Measurements from ENCODE around the gene STMP1.
"Not testable (repeated sequence)": the region's sequence is repeated elsewhere in the genome, so short reads cannot be mapped to it uniquely, and the experiment has no call there.

Gene STMP1

DNA sequence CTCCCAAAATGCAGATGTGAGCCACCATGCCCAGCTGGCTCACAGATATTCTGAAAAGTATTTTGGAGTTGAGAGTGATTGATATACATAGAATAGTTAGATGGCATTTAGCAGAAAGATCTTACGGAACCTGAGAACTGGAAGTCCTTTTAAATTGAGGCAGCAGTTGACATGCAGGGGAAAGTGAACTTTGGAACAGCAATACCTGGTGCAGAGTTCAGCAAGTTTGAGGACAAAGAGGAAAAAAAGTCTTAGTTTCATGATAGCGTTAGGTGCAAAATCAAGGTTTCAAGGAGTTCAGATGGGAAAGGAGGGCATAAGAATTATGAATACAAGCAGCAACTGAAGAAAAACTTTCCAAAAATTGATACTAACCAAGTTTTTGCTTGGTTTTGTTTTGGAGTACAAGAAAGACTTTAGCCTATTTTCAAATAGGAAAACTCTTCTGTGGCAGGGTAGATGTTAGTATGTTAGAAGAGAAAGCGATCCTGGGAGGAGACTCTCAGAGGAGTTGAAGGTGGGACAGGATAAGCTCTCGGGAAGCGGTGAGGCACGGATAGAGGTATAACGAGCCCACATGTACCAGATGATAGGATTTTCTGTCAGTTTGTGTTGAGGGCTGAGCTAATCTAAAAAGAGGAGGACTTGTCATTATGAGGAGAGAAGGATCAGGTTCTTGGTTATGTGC is 28.0 kb upstream of the STMP1 start:
- no peak overlapping the region for H3K4me3 ChIP-seq (ENCODE audit: low read depth, low read length)
- TF ChIP-seq, protein P1, sequence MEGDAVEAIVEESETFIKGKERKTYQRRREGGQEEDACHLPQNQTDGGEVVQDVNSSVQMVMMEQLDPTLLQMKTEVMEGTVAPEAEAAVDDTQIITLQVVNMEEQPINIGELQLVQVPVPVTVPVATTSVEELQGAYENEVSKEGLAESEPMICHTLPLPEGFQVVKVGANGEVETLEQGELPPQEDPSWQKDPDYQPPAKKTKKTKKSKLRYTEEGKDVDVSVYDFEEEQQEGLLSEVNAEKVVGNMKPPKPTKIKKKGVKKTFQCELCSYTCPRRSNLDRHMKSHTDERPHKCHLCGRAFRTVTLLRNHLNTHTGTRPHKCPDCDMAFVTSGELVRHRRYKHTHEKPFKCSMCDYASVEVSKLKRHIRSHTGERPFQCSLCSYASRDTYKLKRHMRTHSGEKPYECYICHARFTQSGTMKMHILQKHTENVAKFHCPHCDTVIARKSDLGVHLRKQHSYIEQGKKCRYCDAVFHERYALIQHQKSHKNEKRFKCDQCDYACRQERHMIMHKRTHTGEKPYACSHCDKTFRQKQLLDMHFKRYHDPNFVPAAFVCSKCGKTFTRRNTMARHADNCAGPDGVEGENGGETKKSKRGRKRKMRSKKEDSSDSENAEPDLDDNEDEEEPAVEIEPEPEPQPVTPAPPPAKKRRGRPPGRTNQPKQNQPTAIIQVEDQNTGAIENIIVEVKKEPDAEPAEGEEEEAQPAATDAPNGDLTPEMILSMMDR (IDR thresholded peaks at IDR 0.05; ENCODE audit: low read depth, low read length): no peak
- no peak for DNase-seq (ENCODE audit: low read depth, low spot score)
- in situ Hi-C loops (cut with HindIII; ENCODE audit: low sequenced_read_pairs): no loop called here

DNA sequence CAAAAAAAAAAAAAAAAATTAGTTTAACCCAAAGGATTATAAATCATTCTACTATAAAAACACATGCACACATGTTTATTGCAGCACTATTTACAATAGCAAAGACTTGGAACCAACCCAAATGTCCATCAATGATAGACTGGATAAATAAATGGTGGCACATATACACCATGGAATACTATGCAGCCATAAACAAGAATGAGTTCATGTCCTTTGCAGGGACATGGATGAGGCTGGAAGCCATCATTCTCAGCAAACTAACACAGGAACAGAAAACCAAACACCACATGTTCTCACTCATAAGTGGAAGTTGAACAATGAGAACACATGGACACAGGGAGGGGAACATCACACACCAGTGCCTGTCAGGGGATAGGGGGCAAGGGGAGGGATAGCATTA is 22.6 kb upstream of the STMP1 start:
- DNase-seq (ENCODE audit: low read depth, low spot score); in situ Hi-C loops (cut with HindIII; ENCODE audit: low sequenced_read_pairs); H3K4me3 ChIP-seq (ENCODE audit: low read depth, low read length): not testable (repeated sequence)

GRCh38 chr7:135644154-135644553 is 18.2 kb upstream of the STMP1 start:
- H3K4me3 ChIP-seq (ENCODE audit: low read depth, low read length): no peak overlapping the region
- no peak for DNase-seq (ENCODE audit: low read depth, low spot score)
- TF ChIP-seq, protein P1 (IDR thresholded peaks at IDR 0.05; ENCODE audit: low read depth, low read length): no peak
- in situ Hi-C loops (cut with HindIII; ENCODE audit: low sequenced_read_pairs): no loop called here

DNA sequence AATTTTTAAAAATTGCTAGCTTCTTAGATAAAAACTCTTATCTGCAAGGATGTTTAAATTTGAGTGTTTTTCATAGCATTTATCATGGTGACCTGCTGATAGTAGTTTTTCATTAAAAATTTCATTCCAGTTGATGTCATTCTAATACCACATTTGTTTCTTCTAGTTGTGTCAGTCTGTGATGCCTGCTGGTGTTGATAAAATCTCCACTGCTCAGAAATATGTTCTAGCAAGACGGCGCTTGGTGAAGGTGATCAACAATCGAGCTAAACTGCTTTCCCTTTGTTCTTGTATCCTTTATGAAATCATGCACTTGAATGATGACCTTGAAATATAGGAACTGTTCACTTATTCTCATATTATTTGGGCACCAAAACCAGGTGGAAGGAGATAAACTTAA is 17.6 kb upstream of the STMP1 start:
- in situ Hi-C loops (cut with HindIII; ENCODE audit: low sequenced_read_pairs): no loop called here
- TF ChIP-seq, protein P1 (IDR thresholded peaks at IDR 0.05; ENCODE audit: low read depth, low read length): no peak
- H3K4me3 ChIP-seq (ENCODE audit: low read depth, low read length): no peak overlapping the region
- DNase-seq (ENCODE audit: low read depth, low spot score): no peak

DNA sequence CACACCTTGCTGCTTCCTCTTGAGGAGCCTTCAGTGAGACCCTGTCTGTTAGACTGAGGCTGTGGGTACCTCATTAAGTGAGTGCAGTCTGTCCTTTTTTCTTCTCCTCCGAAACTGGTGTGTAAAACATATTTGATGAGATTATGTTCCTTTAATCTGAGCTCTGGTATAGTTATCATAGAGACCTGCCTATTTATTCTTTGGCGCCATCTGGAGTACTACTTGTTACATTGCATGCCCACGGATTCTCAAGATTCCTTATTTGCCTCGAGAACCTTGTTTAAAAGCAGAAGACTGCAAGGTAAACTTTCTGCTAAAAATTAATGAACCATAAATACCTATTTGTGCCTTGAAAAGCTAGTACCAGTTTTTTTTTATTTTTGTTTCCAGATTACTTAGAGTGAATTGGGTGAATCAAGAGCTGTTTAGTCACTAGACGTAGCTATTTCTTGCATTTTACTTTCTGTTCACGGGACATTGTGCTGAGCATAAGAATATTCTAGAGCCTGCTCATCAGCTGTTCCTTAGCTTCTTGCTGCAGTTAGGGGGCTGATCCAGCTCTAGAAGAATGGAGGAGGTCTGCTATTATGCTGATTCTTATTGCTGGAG is 16.9 kb upstream of the STMP1 start:
- H3K4me3 ChIP-seq (ENCODE audit: low read depth, low read length): no peak overlapping the region
- in situ Hi-C loops (cut with HindIII; ENCODE audit: low sequenced_read_pairs): no loop called here
- TF ChIP-seq, protein P1 (IDR thresholded peaks at IDR 0.05; ENCODE audit: low read depth, low read length): peak; percentile 77
- peak; percentile 59 for DNase-seq (ENCODE audit: low read depth, low spot score)

DNA sequence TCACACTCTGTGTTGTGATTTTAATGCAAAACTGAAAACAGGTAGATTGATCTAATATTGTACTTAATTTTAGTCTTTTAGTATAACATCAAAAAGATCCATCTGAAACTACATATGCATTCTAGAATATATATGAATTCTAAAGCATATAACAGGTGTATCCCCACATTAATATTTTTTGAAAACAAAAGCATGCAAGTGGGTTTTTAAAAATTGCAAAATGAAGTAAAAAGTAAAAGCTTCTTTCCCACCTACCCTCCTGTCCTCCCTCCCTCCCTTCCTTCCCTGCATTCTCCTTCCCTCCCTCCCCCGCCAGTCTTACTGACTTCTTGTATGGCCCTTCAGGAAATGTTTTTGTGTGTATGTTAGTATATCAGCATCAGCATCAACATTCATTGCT is 14.6 kb upstream of the STMP1 start:
- no peak for DNase-seq (ENCODE audit: low read depth, low spot score)
- TF ChIP-seq, protein P1 (IDR thresholded peaks at IDR 0.05; ENCODE audit: low read depth, low read length): no peak
- H3K4me3 ChIP-seq (ENCODE audit: low read depth, low read length): no peak overlapping the region

DNA sequence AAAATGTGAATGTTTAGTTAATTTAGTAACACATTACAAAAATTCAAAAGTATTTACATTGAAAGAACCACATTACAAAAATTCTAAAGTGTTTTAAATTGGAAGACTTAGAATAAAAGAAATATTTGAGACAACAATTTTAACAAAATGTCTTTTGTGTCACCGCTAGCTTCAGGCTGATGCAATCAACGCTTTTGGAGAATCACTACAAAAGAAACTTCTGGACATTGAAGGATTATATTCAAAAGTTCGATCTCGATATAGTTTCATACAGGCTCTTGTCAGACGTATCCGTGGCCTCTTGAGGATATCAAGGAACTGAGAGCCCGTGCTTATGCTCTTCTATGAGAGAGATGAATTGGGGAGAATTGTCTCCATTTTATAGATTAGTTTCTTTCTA is 14.1 kb upstream of the STMP1 start:
- DNase-seq (ENCODE audit: low read depth, low spot score): no peak
- TF ChIP-seq, protein P1 (IDR thresholded peaks at IDR 0.05; ENCODE audit: low read depth, low read length): no peak
- in situ Hi-C loops (cut with HindIII; ENCODE audit: low sequenced_read_pairs): no loop called here
- H3K4me3 ChIP-seq (ENCODE audit: low read depth, low read length): no peak overlapping the region

More for the DNA sequence above, 14.6 kb upstream of the STMP1 start:
- in situ Hi-C loops (cut with HindIII; ENCODE audit: low sequenced_read_pairs): no loop called here

All from astrocyte of the spinal cord (primary cell).